ENCODE results near the gene NLK.
"Not testable (repeated sequence)": the region's sequence is repeated elsewhere in the genome, so short reads cannot be mapped to it uniquely, and the experiment has no call there.

NLK gene

GRCh38 chr17:28118362-28118761 lies 75.9 kb downstream of the NLK start:
- no peak for DNase-seq

- no peak for DNase-seq
These were observed 76.6 kb downstream of the NLK start for GRCh38 chr17:28119046-28119445.

GRCh38 chr17:28119560-28119959 lies 77.1 kb downstream of the NLK start:
- DNase-seq = no peak

- DNase-seq = no peak
These were observed 78.3 kb downstream of the NLK start for GRCh38 chr17:28120766-28121165.

- DNase-seq = no peak
These were observed 82.5 kb downstream of the NLK start for GRCh38 chr17:28124962-28125361.

- DNase-seq = no peak
These were observed 83.3 kb downstream of the NLK start for GRCh38 chr17:28125526-28126378.

- no peak for DNase-seq
These were observed 84.7 kb downstream of the NLK start for GRCh38 chr17:28127196-28127595.

GRCh38 chr17:28128779-28129178 lies 86.3 kb downstream of the NLK start:
- DNase-seq = no peak

GRCh38 chr17:28130472-28130871 lies 88.0 kb downstream of the NLK start:
- DNase-seq = no peak

GRCh38 chr17:28131599-28131998 lies 89.1 kb downstream of the NLK start:
- DNase-seq = no peak

- DNase-seq = no peak
These were observed 91.1 kb downstream of the NLK start for GRCh38 chr17:28133562-28133970.

GRCh38 chr17:28136923-28137322 lies 94.4 kb downstream of the NLK start:
- DNase-seq = no peak

GRCh38 chr17:28139822-28140221 lies 97.3 kb downstream of the NLK start:
- no peak for DNase-seq

- no peak for DNase-seq
These were observed 98.8 kb downstream of the NLK start for GRCh38 chr17:28141313-28141712.

GRCh38 chr17:28141773-28142172 lies 99.3 kb downstream of the NLK start:
- DNase-seq = no peak

GRCh38 chr17:28142305-28142704 lies 99.8 kb downstream of the NLK start:
- no peak for DNase-seq

GRCh38 chr17:28144019-28144418 lies 101.5 kb downstream of the NLK start:
- DNase-seq = no peak

- no peak for DNase-seq
These were observed 102.9 kb downstream of the NLK start for GRCh38 chr17:28145348-28145747.

GRCh38 chr17:28147017-28147416 lies 104.5 kb downstream of the NLK start:
- no peak for DNase-seq

GRCh38 chr17:28151001-28151400 lies 108.5 kb downstream of the NLK start:
- no peak for DNase-seq

- no peak for DNase-seq
These were observed 111.7 kb downstream of the NLK start for GRCh38 chr17:28154214-28154613.

- not testable (repeated sequence) for DNase-seq
These were observed 112.9 kb downstream of the NLK start for GRCh38 chr17:28155405-28155804.

- no peak for DNase-seq
These were observed 116.5 kb downstream of the NLK start for GRCh38 chr17:28159004-28159403.

GRCh38 chr17:28159924-28160323 lies 117.4 kb downstream of the NLK start:
- DNase-seq = no peak

- DNase-seq = no peak
These were observed 118.1 kb downstream of the NLK start for GRCh38 chr17:28160610-28161009.

All from NCI-H2029 treated with DMSO at 0.1 percent for 48 hours (cell line).